C1 segment of cervical spinal cord (tissue), 14 donors: ENCODE data around the gene DOK5.

ENCODE experiments used
- DNase-seq, 14 donors: peaks; one replicate each; lab custom pipeline; 2025; lab: John Stamatoyannopoulos, UW

Gene DOK5

DNA sequence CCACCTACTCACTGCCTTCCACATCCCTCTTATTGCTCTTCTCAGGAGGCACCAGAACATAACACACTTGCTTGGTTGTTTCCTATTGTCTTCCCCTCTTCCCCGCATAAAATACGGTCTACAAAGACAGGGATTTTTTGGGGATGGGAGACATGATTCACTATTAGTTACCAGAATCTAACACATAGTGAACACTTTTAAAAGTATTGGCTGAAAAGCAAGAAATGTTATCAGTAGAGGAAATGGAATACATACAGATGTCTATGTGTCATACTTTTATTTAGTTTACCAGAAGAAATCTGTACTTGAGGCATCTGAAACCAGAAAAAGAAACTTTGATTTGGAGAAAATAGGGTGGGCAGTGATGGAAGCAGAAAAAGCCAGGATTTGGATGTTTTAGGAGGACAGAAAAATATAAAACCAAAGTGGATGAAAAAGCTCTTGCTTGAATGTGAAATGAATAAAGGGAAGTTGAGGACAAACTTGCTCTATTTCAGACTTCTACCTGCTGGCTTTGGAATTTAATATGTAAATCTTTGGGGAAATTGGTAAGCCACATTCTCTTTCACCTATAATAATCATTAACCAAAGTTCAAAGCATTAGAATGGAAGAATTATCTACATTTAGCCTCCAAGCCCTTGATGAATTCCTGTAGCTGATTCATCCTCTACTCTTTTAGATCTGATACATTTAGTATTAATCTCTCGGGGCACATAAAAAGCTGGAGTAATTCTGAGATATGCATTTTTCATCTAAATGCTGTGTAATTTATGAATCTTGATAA is 82.6 kb downstream of the DOK5 start:
- no peak for DNase-seq

DNA sequence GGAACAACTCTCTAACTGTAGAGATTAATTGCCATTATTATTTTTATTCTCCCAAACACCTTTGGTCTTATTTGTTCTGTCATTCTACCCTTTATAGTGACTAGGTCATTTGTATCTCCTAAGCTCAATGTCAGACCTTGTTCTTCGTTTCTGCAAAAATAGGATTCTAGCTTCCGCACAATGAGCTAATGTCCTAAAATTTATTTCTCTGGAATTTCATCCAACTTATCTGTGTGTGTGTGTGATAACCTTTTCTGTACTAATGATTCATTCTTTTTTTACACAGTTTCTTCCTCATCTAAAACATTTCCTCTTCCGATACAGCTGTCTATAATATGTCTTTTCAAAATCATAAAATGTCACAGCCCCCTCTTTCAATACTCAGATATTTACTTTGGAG is 84.5 kb downstream of the DOK5 start:
- DNase-seq, result no peak

DNA sequence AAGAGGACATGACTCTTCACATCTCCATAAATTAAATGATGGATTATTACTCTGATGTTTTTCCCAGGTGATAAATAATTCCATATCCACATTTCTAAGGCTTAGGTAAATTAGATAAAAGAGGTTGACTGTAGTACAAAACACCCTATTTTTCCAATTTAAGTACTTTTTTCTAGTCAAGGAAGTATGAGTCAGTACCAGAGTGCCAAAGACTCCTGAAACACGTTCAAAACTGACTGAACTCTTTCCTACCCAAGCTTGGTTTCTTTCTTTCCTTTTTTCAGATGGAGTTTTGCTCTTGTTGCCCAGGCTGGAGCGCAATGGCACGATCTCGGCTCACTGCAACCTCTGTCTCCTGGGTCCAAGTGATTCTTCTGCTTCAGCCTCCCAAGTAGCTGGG is 85.0 kb downstream of the DOK5 start:
- no peak for DNase-seq

DNA sequence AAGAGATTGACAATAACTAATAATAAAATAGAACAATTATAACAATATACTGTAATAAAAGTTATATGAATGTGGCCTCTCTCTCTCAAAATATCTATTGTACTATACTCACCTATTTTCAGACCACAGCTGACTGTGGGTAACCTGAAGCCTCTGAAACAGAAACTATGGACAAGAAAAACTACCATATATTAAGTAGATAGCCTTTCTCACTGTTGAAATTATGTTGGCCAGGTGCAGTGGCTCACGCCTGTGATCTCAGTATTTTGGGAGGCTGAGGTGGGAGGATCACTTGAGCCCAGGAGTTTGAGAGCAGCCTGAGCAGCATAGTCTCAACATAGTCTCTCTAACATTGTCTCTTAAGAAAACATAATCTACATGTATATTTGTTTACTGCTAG is 89.9 kb downstream of the DOK5 start:
- DNase-seq, result no peak

DNA sequence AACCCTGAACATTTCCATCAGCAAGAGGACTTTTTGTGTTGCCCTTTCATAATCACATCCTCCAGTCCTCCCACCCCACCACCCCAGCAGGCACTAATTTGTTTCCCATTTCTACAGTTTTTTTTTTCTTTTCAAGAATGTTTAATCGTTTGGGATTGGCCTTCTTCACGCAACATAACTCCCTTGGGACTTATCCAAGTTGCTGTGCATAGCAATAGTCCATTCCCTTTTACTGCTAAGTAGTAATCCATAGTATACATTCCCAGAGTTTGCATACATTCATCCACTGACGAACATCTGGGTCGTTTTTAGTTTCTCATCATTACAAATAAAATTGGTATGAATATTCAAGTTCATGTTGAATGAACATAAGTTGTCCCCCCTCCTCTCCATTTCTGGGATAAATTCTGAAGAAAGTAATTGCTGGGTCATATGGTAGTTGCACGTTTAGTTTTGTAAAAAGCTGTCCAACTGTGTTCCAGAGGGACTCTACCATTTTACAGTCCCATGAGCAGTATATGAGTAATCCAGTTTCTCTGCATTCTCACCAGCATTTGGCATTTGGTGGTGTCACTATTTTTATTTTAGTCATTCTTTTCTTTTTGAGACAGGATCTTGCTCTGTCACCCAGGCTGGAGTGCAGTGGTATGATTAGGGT is 90.8 kb downstream of the DOK5 start:
- no peak for DNase-seq

DNA sequence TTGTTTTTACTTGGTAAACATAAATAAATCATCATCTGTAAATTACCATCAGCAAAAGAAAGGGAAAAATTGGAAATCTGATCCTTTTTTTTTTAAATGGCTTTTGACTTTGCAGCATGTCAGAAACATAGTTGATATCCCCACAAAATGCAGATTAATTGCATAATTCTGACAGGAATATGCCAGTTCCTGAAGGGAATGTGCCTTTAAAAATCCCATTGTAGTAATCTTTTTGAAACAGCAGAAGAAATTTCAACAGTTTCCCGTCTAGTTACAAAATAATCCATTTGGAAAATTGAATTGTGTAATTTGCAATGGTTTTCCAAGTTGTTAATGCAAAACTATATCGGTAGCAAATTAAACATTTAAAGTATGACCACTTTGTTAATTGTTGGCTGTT is 95.2 kb downstream of the DOK5 start:
- DNase-seq, result no peak

DNA sequence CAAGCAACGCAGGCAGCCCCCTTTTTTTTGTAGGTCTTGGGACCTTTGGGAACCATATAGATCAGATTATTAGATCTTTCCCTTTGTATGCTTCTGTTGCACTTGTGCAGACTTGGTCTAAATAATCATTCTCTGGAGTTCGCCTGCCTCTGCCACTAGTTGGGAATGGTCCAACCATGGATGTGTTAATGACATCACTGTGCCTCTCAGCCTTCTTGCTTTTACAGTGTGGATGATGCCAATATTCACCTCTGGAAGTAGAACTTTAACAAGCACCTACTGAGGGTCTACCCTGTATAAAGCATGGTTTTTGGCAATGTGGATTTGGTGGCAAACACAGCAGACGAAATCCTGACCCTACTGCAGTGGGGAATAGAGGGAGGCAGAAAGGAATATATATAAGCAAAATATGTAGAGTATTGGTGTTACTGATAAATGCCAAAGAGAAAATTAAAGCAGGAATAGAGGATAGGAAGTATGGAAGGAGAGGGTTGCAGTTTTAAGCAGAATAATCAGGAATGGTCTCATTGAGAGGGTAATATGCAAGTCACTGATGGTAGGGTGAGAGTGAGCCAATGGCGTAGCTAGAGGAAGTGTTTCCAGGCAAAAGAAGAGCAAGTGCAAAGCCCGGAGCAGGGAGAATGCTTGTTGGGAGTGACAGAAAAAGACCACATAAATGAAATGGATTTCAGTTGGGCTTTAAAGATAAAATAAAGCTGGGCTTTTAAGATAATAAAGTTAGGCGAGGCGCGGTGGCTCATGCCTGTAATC is 97.5 kb downstream of the DOK5 start:
- DNase-seq, result no peak

DNA sequence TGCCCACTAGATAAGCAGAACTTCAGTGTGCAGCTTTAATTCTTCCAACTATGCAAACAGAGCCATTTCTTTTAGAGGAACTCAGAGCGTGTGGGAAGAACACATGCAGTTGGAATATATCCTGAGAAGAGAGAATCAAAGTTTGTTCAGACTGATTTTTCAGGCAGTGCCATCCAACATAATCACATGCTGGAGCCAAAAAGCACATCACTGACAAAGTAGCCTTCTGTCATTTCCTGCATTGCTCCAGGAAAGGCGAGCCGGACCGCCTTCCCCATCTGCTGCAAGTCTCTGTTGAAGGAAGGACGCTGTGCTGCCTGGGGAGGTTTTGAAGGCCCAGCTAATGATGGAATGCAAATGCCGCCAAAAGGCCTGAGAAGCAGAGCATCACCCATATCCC is 98.4 kb downstream of the DOK5 start:
- peak in 2 of 14 donors; percentile 25 to 72 for DNase-seq

DNA sequence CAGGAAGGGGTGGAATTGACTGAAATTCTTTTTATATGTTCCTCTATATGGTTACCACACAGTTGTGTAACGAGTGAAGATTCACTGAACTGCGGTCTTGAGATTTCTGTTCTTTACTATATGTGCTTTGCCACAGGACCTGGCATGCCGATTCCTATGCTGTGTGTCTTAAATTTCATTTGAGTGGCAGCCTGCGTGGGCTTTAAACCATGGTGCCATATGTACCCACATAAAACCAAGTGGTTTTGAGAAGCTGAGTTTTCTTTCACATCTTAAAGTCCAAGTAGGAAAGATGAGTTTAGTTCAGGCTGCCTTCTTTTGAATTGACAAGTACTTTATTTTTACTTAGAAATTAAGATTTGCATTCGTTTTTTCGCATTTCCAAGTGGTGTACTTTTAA is 101.1 kb downstream of the DOK5 start:
- no peak for DNase-seq

DNA sequence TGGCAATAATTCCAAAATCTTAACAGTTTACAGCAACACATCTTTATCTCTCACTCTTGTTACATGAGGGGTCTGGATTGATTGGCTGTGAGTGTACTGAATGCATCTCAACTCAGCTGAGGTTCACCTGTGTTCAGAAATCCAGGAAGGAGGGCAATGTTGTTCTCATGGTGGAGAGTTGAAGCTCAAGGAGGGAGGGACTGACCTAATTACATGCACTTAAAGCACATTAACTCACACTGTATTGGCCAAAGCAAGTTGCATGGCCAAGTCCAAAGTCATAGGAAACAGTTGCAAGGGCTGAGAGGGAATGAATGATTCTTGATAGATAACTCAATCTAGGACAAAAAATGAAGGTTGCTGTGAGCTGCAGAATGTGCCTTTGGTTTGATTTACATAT is 102.2 kb downstream of the DOK5 start:
- DNase-seq, result no peak

DNA sequence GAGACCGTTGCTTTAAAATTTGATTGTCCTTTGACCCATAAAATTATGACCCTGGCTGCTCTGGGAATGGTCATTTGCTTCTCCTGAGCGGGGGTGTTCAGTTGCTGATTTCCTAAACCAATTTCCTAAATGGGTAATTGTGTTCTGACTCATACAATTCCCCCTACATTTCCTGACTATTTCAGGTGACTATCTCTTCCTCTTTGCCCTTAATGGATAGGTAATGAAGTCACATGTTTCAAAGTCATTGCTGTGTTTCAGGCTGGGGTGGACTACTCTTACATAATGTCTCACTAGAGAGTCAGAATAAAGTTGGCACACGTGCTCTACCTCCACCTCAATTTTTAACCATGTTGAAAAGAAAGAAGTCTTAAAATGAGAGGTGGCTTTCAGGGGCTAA is 109.8 kb downstream of the DOK5 start:
- no peak for DNase-seq

DNA sequence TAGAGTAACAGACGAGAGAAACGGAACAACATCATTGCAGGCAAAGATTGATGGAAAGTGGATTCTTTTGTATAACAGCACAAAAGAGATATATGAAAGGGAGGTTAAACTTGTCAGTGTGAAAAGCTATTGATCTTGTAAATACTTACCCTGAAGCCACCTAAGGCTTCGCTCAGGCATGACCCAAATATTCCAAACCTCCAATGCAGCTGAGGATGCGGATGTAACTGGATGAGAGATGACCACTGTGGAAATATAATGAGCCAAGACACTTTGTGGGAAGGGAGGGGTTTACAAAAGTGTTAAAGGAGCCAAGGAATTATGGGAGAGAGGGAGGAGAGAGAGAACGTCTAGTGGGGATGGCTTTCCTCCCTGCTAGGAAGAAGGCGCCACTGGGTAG is 112.0 kb downstream of the DOK5 start:
- DNase-seq, result no peak

DNA sequence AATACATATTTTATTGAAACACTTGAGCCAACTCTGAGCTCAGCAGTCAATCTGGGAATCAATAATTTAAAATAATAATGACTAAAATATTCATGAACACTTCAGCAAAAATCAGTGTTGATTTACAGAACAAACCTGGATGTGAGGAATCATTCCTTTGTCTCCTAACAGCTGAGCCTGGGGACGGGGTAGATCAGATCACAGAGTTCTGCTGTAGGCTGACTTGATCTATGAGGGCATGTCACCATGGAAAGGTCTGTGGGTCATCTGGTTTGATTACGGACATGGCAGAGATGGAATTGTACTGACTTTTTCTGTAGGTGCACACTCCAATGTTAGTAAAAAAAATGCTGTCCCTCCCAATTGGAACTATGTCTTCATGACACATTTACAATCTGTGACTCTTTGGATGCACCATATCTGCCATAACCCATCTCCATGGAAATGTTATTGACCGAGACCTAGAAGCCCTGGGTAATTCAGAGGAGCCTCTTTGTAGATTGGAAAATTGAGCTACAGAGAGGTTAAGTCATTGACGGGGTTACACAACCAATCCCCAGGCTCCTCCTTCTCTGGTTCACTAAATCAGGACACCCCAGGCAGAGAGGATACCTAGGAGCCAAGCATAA is 114.1 kb downstream of the DOK5 start:
- no peak for DNase-seq

DNA sequence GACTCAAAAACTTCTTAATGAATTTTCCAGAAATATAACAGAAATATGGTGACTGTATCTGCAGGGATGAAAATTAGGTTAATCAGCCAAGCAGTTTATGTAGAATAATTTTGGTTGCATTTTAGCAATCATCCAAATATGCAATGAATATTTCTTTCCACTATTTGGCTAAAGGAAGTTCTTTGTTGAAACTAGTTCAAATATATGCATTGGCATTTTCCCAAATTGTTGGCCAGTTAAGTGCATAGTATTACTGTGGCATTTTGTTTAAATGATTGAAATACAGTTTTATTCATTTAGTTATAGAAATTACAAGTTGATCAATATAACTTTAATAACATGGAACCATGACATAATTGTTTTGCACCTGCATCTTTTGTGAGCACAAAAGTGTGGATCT is 115.5 kb downstream of the DOK5 start:
- DNase-seq, result no peak

DNA sequence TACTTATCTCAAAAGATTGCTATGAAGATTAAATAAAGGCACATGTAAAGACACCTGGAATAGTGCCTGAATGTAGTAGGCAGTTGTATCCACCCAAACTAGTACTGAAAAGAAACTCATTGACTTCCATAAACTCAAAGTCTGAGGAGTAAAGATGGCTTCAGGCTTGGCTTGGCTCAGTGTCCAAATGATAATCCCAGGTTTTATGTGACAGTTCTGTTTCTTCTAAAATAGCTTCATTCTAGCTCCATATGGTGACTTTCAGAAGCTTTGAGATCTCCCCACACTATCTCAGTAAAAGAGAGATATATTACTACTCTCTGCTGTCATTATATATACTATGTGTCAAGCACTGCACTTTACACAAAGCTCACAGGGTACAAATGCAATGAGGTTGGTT is 121.3 kb downstream of the DOK5 start:
- no peak for DNase-seq

DNA sequence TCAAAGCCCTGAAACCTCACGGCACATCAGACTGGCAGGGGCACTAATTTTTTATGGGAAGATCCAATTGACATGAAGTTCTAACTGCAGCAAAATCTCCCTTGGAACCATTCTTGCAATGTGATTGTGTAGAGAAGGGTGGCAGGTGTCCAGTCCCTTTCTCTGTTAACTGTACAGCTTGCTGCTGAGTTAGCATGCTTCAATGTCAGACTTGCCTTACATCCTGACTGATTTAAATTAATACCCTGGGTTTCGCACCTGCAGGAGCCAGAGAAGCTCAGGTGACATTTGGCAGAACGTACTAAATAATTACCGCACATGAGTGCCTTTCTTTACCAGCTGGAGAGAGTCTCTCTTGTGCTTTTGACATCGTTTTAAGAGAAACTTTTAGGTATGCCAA is 123.0 kb downstream of the DOK5 start:
- no peak for DNase-seq

DNA sequence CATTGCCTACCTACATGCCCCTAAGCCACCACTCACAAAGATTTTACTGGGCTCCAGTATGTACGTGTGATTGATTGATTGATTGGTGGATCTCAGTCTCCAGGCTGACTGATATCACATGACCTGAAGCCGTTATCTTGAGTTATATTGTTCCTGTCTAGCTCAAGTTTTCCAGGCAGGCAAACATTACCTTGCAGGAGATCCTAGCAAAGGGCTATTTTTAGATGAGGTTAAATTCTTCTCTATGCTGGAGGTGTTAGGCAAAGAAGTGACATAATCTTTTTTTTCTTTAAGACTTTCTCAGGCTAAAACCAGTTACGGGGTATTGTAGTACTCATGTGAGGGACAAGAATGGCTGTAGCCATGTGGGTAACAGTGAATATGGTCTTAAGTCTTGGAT is 125.2 kb downstream of the DOK5 start:
- DNase-seq, result no peak

DNA sequence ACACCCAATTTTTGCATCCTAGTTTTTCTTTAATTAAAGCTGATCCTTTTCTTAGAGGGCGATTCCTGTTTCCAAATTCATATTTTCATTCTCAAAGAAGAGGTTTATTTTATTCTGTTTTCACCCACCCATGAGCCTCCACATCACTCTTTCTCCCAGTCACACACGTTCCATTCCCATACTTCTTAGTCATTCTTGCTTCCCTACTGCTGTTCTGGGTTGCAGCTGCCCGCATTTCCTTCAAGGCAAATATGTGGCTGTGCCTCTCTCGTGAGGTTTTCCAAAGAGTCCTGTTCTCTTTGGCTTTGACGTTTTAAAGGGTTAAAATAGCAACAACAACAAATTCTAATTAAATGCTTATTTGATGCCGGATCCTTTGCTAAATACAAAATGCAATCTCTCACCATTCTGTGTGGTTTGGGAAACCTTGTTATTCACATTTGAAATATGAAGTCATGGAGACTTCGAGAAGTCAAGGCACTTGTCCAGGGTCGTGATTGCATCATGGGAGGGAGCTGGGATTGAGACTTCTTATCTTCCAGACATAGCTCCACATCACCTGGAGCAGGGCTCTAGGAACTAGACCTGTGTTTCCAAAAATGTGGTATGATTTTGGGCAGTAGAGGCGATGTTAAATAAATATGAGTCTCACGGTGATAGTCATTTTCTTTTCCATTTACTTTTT is 126.6 kb downstream of the DOK5 start:
- DNase-seq, result no peak

DNA sequence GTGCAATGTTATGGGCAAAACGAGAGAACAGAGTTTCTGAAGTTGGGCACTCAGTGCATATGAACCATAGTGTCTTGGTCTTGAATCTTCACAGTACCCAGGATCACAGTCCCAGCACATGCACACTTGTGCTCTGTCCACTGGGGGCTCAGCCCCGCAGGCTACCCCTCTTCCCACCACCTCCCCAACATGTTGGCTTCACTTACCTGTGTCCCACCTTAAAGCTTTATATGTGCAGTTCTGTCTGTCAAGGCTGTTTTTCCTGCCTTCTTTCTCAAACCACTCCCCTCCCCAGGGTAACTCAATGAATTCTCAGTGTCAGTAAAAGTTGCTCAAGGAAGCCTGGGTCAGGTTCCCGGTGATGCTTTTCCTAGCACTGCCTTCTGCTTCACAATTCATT is 129.9 kb downstream of the DOK5 start:
- no peak for DNase-seq

DNA sequence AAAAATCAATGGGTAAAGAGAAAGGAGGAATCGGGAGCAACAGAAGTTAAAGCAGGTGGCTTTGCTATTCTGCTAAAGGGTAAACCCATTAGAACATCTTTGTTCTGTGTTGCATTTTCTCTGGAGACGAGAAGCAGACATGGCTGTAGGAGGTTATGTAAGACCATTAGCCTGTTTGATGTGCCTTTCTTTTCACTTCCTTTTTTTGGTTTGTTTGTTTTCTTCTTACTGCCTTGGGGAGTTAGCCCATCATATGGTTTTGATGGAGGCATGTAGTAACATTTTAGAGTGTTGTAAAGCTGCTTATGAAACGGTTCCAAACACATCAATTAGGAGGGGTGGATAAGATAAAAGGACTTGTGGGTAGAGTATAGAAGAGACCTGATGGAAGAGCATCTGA is 131.0 kb downstream of the DOK5 start:
- DNase-seq, result no peak

DNA sequence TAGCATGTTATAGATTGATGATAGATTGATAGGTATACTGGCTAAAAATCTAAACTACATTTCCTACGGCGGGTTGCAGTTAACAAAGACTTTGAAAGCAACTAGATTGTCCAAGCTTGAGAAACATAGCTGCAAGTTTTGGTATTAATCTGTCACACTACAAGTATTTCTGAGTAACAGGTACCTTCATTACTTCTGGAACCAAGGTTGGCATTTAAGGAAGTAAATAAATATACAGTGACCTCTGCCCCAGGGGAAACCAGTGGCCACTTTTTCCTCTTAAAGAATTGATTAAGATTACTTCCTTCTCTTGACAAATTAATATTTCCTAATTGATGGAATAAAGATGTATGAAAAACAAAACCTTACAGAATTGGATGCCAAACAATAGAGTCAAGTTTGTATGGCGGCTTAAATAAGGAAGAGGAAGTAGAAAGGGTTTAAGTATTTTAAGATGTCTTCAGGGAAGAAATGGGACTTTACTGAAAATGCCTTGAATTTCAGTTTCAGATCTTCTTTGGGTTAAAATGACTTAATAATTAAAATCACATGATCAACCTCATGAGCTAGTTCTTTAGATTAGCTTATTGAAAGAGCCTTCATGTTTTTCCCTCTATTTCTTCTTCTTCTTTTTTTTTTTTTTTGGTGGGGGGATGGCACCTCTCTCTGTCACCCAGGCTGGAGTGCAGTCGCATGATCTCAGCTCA is 132.8 kb downstream of the DOK5 start:
- DNase-seq, result no peak
